Endothelial cell of umbilical vein (primary cell): ENCODE results near the gene TLR5. TPM values are rescaled to one million over a fixed set of nuclear protein-coding genes. Genes with fewer than 3 reads are reported as not detected.
A peak's percentile ranks its signal among the peaks of the same experiment; 100 is the strongest.

Source experiments
- BruUV-seq: library from RNA; stranded (reverse); fragments of 400-500 nt; replicated peaks from 2 replicates; lab custom pipeline; 2021; lab: Mats Ljungman, UMichigan
- CTCF ChIA-PET: fragments of 300-600, 350-600 bp; sonication (Branson Sonifier 250); formaldehyde crosslinking; loops from one replicate; lab custom pipeline; 2021; ENCODE audit warnings: antibody characterized with exemption, inconsistent platforms; lab: Charles Lee
- POLR2A ChIA-PET: fragments of 300-600, 350-600 bp; sonication (Branson Sonifier 250); formaldehyde crosslinking; loops from one replicate; lab custom pipeline; 2021; ENCODE audit warnings: antibody characterized with exemption, inconsistent platforms; lab: Charles Lee
- DNase-seq: peaks from one replicate; pipeline ENCODE4 v3.0.0-alpha.2; 2011; ENCODE audit warnings: low read depth, low spot score
- FAIRE-seq: peaks from 2 replicates; lab custom pipeline; 2011; peaks lifted over from hg19 to GRCh38; lab: Jason Lieb, UNC
- H2AFZ ChIP-seq: 2 replicates; pipeline ENCODE4 v1.6.0; 2012; ENCODE audit warnings: low read depth, low read length, control low read depth, inconsistent platforms
- H3K27ac ChIP-seq: 2 replicates; pipeline ENCODE4 v1.5.1; 2011; ENCODE audit warnings: low read depth, mild to moderate bottlenecking, control low read depth, low read length, moderate library complexity; ENCODE audit not compliant: insufficient read depth
- H3K27me3 ChIP-seq, 2 experiments: 2 replicates each; pipeline versions ENCODE4 v1.6.0 to v1.6.1; 2011; ENCODE audit warnings: low read length in 2 of 2, mixed read lengths in 1 of 2; ENCODE audit not compliant: control insufficient read depth in 2 of 2, insufficient read depth in 2 of 2
- H3K36me3 ChIP-seq, 2 experiments: 2 replicates in 1 of 2; 3 replicates in 1 of 2; pipeline ENCODE4 v1.5.1; 2011; ENCODE audit warnings: low read length in 2 of 2, mild to moderate bottlenecking in 1 of 2, moderate library complexity in 1 of 2; ENCODE audit not compliant: control insufficient read depth in 2 of 2, insufficient read depth in 2 of 2; ENCODE audit errors: extremely low read depth in 1 of 2
- H3K4me1 ChIP-seq: 3 replicates; pipeline ENCODE4 v1.5.1; 2011; ENCODE audit warnings: mild to moderate bottlenecking, low read length; ENCODE audit not compliant: control insufficient read depth, insufficient read depth; ENCODE audit errors: extremely low read depth
- H3K4me2 ChIP-seq: 2 replicates; pipeline ENCODE4 v1.6.1; 2011; ENCODE audit warnings: low read length, control low read depth, mixed read lengths; ENCODE audit not compliant: insufficient read depth
- H3K4me3 ChIP-seq, 3 experiments: fragments of 200-600 bp in 1 of 3; sonication (generic), shearing (Covaris generic) in 1 of 3; replicated peaks in 1 of 3; 2 replicates each; pipeline ENCODE4 v1.5.1; 2011 to 2016; ENCODE audit warnings: control low read depth in 3 of 3, low read length in 3 of 3, mild to moderate bottlenecking in 2 of 3, inconsistent platforms in 1 of 3, low read depth in 1 of 3, moderate library complexity in 1 of 3; ENCODE audit not compliant: insufficient read depth in 1 of 3
- H3K79me2 ChIP-seq: 2 replicates; pipeline ENCODE4 v1.6.0; 2012; ENCODE audit warnings: low read length, inconsistent platforms; ENCODE audit not compliant: control insufficient read depth, insufficient read depth
- H3K9ac ChIP-seq: replicated peaks from 2 replicates; pipeline ENCODE3; 2011; ENCODE audit warnings: low read length, control low read depth; ENCODE audit not compliant: insufficient read depth; ENCODE audit errors: extremely low read depth
- H3K9me1 ChIP-seq: replicated peaks from 3 replicates; pipeline ENCODE4 v1.6.0; 2011; ENCODE audit warnings: mild to moderate bottlenecking, low read length; ENCODE audit not compliant: control insufficient read depth, insufficient read depth; ENCODE audit errors: extremely low read depth
- H3K9me3 ChIP-seq: replicated peaks from 2 replicates; pipeline ENCODE4 v1.5.1; 2012; ENCODE audit warnings: low read length, inconsistent platforms; ENCODE audit not compliant: control insufficient read depth, insufficient read depth
- H4K20me1 ChIP-seq: replicated peaks from 2 replicates; pipeline ENCODE3; 2011; ENCODE audit warnings: mild to moderate bottlenecking, low read length; ENCODE audit not compliant: control insufficient read depth, insufficient read depth; ENCODE audit errors: extremely low read depth
- CTCF ChIP-seq, 2 donors: IDR thresholded peaks; 1 replicate in 1 of 2; 2 replicates in 1 of 2; pipeline ENCODE4 v1.5.1; 2011; ENCODE audit warnings: low read length in 2 of 2, mild to moderate bottlenecking in 2 of 2, moderate library complexity in 2 of 2, control low read depth in 1 of 2, inconsistent platforms in 1 of 2, low read depth in 1 of 2; ENCODE audit not compliant: insufficient read depth in 1 of 2; ENCODE audit errors: extremely low read depth in 1 of 2
- EZH2 ChIP-seq: IDR thresholded peaks from 2 replicates; pipeline ENCODE4 v1.6.1; 2012; ENCODE audit warnings: borderline replicate concordance, low read depth, mild to moderate bottlenecking, moderate library complexity, low read length, inconsistent platforms; ENCODE audit not compliant: severe bottlenecking
- FOS ChIP-seq: IDR thresholded peaks from 2 replicates; pipeline ENCODE4 v1.6.1; 2011; ENCODE audit warnings: mild to moderate bottlenecking, low read length, moderate library complexity, borderline replicate concordance; ENCODE audit not compliant: insufficient read depth
- GATA2 ChIP-seq: IDR thresholded peaks from 2 replicates; pipeline ENCODE4 v1.7.0; 2011; ENCODE audit warnings: low read depth, mild to moderate bottlenecking, moderate library complexity, mixed read lengths, low read length; ENCODE audit not compliant: insufficient read length, insufficient read depth
- JUN ChIP-seq: IDR thresholded peaks from 2 replicates; pipeline ENCODE4 v1.6.1; 2011; ENCODE audit warnings: borderline replicate concordance, low read depth; ENCODE audit not compliant: insufficient read length, insufficient read depth
- MAX ChIP-seq: IDR thresholded peaks from 2 replicates; pipeline ENCODE4 v1.6.1; 2011; ENCODE audit not compliant: insufficient read depth, insufficient read length
- MYC ChIP-seq: IDR thresholded peaks from one replicate; pipeline ENCODE4 v1.6.1; 2011; ENCODE audit warnings: mild to moderate bottlenecking, low read depth, low read length
- POLR2A ChIP-seq: IDR thresholded peaks from 2 replicates; pipeline ENCODE4 v1.6.1; 2012; ENCODE audit warnings: low read depth, mild to moderate bottlenecking, control low read depth, low read length
- dilution Hi-C: fragments of 300-500 bp; cut with MboI; formaldehyde crosslinking; loops from one replicate; pipeline ENCODE4 v1.15.0; 2019; ENCODE audit warnings: low sequenced_read_pairs; ENCODE audit not compliant: extremely low pct_ligation_motif_present
- intact Hi-C: fragments of 100-400 bp; cut with micrococcal nuclease; formaldehyde crosslinking; loops from one replicate; pipeline ENCODE4 v1.10.0; 2022
- polyA plus RNA-seq, 4 experiments: library from polyadenylated mRNA; depleted of rRNA in 3 of 4; stranded (reverse) in 3 of 4; unstranded in 1 of 4; fragments of >200 nt; gene quantifications; 2 replicates each; pipeline versions ENCODE4 v1.2.1 to v1.2.3, GENCODE V29; 2011 to 2012; ENCODE audit warnings: missing spikeins in 1 of 4
- total RNA-seq: library from RNA; stranded (reverse); gene quantifications from 2 replicates; pipeline ENCODE4 v1.2.3, GENCODE V29; 2021

TLR5 gene
- total and polyA plus RNA-seq, 2 donors (not counting 3 experiments of a cell fraction or from before 2014, with no cell fraction given), result 0.15 to 0.25 TPM

- Histone ChIP-seq H3K9ac (no peak overlapping the region), H2AFZ (peak overlapping the region; percentile 61), H3K9me1 (no peaks in the 10 kb centered on the region), H3K27me3 (peaks cover 30 to 31% of the 10 kb centered on the region in 2 experiments), H3K4me1 (peaks cover 8% of the 10 kb centered on the region), H3K4me2 (peak overlapping the region; percentile 65), H3K27ac (no peak overlapping the region), H3K79me2 (no peaks in the 10 kb centered on the region), H3K9me3 (no peaks in the 10 kb centered on the region), H3K36me3 (no peaks in the 10 kb centered on the region), H3K4me3 (peak overlapping the region in 2 of 3 experiments; percentile 2 to 50), H4K20me1 (no peaks in the 10 kb centered on the region)
- intact Hi-C loops (loop anchor here (1.0 to 10.0 kb wide), 4 partner anchors 98 to 550 kb away; partner anchors contain the start of gene SUSD4), dilution Hi-C loops (no loop called here)
- FAIRE-seq, result peak; percentile 90
- TF ChIP-seq CTCF (IDR thresholded peaks at IDR 0.05; ENCODE audit: extremely low read depth in 1 of 2, insufficient read depth in 1 of 2, low read depth in 1 of 2, low read length in 2 of 2) (peak; percentile 94 to 98), JUN (no peak)
- no TSS peak for BruUV-seq
- ChIA-PET CTCF (interaction anchor here (0.6 to 3.0 kb wide), 81 partner anchors 7 to 1789 kb away, joined by 3 to 104 read pairs (median 5); partner anchors contain the start of genes FAM177B, SUSD4 and TLR5), POLR2A (no interaction called here)
- DNase-seq, result peak; percentile 79
Measured at GRCh38 chr1:223133824-223134435, 9.1 kb downstream of the TLR5 start.

- no peak overlapping the region for H3K4me3 ChIP-seq
- no peaks in the 10 kb centered on the region for H3K79me2 ChIP-seq
- H3K4me1 ChIP-seq, result peaks cover 8% of the 10 kb centered on the region
- DNase-seq (no peak), FAIRE-seq (no peak)
- peaks cover 30 to 31% of the 10 kb centered on the region in 2 experiments for H3K27me3 ChIP-seq
- no peaks in the 10 kb centered on the region for H3K9me1 ChIP-seq
- no TSS peak for BruUV-seq
- no peaks in the 10 kb centered on the region for H3K9me3 ChIP-seq
- POLR2A ChIA-PET, result no interaction called here
- no peaks in the 10 kb centered on the region for H4K20me1 ChIP-seq
- H3K4me2 ChIP-seq, result no peak overlapping the region
- dilution Hi-C loops (no loop called here), intact Hi-C loops (loop anchor here (1.0 to 10.0 kb wide), 4 partner anchors 99 to 551 kb away; partner anchors contain the start of gene SUSD4)
- TF ChIP-seq POLR2A, result no peak
- no peak for TF ChIP-seq FOS
- TF ChIP-seq EZH2, result no peak
- TF ChIP-seq JUN, result no peak
- TF ChIP-seq MAX, result no peak
- TF ChIP-seq MYC, result no peak
- no peak for TF ChIP-seq CTCF (IDR thresholded peaks at IDR 0.05; ENCODE audit: extremely low read depth in 1 of 2, insufficient read depth in 1 of 2, low read depth in 1 of 2, low read length in 2 of 2)
- TF ChIP-seq GATA2, result no peak
- H3K27ac ChIP-seq, result no peak overlapping the region
- CTCF ChIA-PET, result interaction anchor here (0.6 to 3.0 kb wide), 79 partner anchors 8 to 1789 kb away, joined by 3 to 104 read pairs (median 5); partner anchors contain the start of genes FAM177B, SUSD4 and TLR5
- H3K9ac ChIP-seq, result no peak overlapping the region
- H3K36me3 ChIP-seq, result no peaks in the 10 kb centered on the region
- H2AFZ ChIP-seq, result peak overlapping the region; percentile 36
Measured at GRCh38 chr1:223133306-223133823, 9.7 kb downstream of the TLR5 start.
